Stimulated activated CD4-positive, alpha-beta T cell treated with anti-CD3 and anti-CD28 coated beads, TNF-alpha, amount 100 ng/mL, for 24 hours (primary cell): Measurements from ENCODE around the gene CNTNAP1.

Source experiments
- DNase-seq, 3 experiments: peaks; one replicate each; pipeline ENCODE4 v3.0.0-alpha.2; 2020; ENCODE audit warnings: low read depth in 3 of 3

CNTNAP1 gene

GRCh38 chr17:42670789-42671657 is 11.3 kb upstream of the CNTNAP1 start:
- no peak for DNase-seq

- no peak for DNase-seq
Observed at GRCh38 chr17:42672038-42672437, 10.3 kb upstream of the CNTNAP1 start.

DNA sequence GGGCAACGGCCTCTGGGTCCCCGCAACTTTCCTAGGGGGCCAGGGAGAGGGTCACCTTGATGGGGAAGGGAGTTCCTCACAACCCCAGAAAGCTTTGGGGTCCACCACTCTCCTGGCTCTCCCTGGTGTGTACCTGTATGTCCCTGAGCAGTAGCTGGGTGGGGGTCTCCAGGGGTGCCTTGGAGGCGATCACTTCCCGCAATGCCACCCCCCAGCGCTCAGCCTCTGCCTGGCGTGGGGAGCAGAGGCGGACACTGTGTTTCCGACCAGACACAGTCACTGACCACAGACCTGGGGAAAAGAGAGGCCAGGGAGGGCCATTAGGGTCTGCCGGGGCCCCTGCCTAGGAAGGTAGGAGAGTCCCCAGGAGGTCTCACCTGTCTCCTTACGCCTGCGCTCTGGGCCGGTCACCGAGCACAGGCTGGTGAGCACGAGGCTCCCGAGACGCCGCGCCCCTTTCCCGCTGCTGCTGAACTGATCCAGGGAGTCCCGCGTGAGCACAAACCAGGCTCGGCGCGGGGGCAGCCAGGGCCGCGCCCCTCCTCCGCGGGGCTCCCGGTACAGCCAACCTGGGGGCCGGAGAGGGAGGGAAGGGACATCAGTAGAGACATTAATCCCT is 9.0 kb upstream of the CNTNAP1 start:
- no peak for DNase-seq

- no peak for DNase-seq
Observed at GRCh38 chr17:42673885-42674754, 8.2 kb upstream of the CNTNAP1 start.

DNA sequence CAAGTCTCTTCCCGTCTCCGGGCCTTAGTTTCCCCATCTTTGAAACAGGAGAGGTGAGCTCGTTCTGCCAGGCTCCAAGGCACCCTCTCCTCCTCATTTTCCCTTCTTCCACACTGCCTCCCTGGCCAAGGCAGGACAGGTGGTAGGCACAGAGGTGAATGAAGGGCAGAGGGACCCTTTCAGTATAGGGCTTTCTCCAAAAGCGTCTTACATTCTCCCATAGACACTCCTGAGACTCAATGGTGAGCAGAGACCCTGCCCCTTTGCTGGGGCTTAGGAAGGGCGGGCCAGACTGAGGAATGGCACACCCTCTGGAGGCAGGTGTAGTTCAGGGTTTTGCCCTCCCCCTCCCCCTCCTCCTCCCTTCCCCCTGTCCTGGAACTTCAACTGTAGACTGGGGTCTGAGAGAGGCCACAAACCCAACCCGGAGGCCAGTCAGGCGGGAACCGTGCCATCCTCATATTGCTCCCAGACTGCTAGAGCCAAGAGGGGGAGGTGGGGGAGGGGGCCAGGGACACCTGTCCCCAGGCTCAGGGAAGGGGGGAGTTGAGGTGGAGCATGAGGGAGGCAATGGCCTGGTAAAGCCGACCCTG is 7.5 kb upstream of the CNTNAP1 start:
- no peak for DNase-seq

DNA sequence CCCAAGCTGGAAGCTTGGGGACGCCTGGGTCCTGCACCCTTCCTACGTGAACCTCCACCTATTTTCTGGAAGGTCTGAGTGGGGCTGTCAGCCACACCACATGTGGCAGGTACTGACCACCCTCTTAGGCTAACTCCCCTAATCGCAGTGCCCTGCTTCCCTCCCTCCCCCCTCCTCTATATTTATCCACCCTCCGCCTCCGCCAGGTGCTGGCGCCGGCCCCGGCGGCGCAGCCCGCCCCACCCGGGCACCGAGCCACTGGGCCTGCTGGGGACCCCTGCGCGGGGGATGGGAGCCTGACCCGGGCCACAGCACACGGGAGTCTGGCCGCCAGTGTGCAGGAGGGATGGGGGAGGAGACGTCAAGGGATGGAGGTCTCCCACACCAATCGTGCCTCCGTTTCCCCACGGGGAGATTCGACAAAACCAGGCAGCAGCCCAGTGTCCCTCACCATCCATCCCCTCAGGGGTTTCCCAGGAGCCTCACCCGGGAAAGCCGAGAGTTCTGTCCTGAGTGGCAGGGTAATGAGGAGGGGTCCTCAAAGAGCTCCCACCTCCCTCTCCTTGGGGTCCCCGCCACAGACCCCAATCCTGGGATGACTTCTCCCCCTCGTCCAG is 6.9 kb upstream of the CNTNAP1 start:
- DNase-seq, result no peak

DNA sequence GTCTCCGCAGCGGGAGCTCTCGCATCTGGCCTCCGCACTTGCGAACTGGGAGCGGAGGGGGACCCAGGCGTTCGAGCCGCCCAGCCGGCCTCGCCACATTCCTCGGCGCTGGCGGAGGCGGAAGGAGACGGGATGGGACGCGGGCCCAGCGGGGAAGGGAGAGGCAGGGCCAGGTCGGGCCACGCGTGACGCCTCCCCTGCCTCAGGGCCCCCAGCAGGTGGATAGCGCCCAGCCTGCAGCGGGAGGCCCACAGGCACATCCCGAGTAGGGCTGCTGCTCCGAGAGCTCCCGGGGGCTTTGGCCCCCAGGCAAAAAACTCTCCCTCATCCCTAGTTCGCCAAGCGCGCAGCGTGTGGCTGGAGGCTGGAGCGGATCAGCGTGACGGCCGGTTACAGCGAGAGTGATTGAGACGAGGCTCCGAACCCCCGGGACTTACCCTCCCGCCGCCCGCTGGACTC is 6.3 kb upstream of the CNTNAP1 start:
- no peak for DNase-seq

GRCh38 chr17:42676424-42677011 is 5.8 kb upstream of the CNTNAP1 start, which contains the start of gene PLEKHH3:
TSS of gene PLEKHH3 (minus strand) at chr17:42676994. CDS start at chr17:42676563, 431 bp downstream.
- DNase-seq, result no peak

GRCh38 chr17:42677012-42677857 is 5.1 kb upstream of the CNTNAP1 start:
- DNase-seq, result peak; percentile 96 to 99 (median 98)

GRCh38 chr17:42677921-42678781 is 4.2 kb upstream of the CNTNAP1 start:
- DNase-seq, result peak; percentile 55 to 80 (median 61)

DNA sequence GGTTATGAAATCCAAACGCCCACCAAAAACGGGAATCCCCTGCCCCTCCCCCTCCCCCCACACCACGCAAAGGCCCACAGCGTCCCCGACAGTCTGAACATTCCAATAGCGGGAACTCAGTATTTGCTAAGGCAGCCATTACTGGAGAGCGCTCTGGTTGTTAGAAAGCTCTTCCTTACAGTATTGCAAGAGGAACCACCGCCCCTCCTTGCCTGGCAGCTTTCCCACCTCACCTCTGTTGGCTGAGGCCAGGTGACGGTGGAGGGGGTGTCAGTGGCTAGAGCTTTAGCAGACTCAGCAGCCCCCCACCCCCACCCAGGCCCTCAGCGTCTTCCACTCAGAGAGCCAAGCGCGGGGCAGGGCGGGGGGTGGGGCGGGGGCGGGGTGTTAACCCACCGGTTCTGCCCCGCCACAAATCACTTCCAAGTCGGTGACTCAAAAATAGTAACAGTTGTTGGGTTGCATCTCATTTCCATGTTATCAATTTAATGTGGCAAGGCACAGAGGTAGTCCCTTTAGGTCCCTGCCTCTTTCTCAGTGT is 3.3 kb upstream of the CNTNAP1 start:
- DNase-seq, result no peak

DNA sequence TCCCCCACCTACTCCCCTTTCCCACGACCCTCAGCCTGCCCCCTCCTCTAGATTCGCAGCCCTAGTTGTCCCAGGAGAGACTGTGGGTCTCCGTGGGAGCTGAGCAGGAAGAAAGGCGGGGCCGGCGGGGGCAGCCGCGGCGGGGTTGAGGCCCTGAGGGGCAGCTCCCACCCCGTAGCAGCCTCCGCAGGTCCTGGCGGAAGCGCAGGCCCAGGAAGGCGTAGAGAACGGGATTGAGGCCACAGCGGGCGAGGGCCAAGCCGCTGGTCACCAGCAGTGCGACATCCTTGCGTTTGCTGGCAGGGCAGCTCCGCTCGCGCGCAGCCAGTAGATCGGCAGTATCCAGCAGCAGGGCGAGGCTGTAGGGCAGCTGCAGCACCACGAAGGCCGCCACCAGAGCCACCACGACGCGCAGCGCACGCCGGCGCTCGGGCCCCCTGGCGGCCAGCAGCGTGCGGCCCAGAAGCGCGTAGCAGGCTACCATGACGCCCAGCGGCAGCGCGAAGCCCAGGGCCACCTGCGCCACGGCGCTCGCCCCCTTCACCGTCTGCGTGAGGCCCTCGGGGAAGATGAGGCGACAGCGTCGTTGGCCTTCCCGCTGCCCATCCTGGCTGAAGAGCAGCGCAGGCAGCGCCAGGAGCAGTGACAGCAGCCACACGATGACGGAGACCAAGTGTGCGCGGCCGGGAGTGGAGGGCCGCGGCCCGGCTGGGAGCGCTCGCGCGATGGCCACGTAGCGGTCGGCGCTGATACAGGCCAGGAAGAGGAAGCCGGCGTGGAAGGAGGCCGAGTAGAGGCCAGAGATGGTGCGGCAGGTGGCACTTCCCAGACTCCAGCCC is 2.6 kb upstream of the CNTNAP1 start:
- DNase-seq, result peak; percentile 41 to 74 (median 45)

GRCh38 chr17:42680331-42680808 is 2.0 kb upstream of the CNTNAP1 start:
- no peak for DNase-seq

GRCh38 chr17:42682722-42683403 is 532 bp downstream of the CNTNAP1 start:
- DNase-seq, result no peak

GRCh38 chr17:42683407-42684034 is 1.2 kb downstream of the CNTNAP1 start:
- DNase-seq, result no peak

- no peak for DNase-seq
Observed at GRCh38 chr17:42684929-42685556, 2.7 kb downstream of the CNTNAP1 start.
